T-helper 2 cell treated with Interferon-gamma antibody and Interleukin-4, amounts not matched to agents 100 ng/mL and 5 ng/mL, for 36 hours (primary cell): ENCODE results near the gene SERPINA4. TPM values are rescaled to one million over a fixed set of nuclear protein-coding genes. Genes with fewer than 3 reads are reported as not detected.

ENCODE experiments used
- intact Hi-C: fragments of 100-400 bp; cut with micrococcal nuclease; formaldehyde crosslinking; loops from one replicate; pipeline ENCODE4 v1.15.1; 2023
- total RNA-seq: library from RNA; stranded (reverse); gene quantifications from 2 replicates; pipeline ENCODE4 v1.2.3, GENCODE V29; 2022

SERPINA4 gene
- total RNA-seq, 1 donor from 2014 or later = not detected

DNA sequence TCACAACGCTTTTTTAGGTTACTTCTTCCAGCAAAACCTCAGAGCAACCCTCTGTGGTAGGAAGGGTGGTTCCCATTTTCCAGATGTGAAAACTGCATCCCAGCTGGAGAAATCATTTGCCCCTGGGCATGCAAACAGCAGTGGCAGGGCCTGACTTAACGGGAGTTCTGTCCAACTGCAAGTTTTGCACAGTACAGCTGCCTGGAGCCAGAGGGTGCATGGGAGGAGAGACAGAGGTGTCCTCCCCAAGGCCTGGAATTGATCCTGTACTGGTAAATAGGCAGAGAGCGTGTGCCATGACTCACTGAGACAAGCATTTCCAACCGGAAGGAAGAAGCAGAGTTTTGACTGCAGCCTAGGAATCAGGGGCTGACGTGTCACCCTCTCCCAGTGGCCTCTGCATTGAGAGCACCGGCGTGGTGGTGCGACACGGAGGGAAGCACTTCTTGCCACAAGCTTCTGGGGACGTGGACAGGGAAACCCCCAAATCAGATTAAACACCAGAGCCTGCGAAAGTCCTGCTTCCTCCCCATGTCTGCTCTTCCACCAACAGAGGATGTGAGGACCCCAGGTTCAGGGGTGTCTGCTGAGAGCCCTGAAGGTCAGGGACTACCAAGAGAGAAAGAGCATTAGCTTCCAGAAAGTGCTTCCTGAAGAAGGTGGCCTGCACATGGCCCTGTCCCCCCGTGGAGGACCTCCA, 19.0 kb upstream of the SERPINA4 start:
- intact Hi-C loops = loop anchor here (10.0 kb wide), 1 partner anchor 407 kb away; no protein-coding TSS in a partner anchor

DNA sequence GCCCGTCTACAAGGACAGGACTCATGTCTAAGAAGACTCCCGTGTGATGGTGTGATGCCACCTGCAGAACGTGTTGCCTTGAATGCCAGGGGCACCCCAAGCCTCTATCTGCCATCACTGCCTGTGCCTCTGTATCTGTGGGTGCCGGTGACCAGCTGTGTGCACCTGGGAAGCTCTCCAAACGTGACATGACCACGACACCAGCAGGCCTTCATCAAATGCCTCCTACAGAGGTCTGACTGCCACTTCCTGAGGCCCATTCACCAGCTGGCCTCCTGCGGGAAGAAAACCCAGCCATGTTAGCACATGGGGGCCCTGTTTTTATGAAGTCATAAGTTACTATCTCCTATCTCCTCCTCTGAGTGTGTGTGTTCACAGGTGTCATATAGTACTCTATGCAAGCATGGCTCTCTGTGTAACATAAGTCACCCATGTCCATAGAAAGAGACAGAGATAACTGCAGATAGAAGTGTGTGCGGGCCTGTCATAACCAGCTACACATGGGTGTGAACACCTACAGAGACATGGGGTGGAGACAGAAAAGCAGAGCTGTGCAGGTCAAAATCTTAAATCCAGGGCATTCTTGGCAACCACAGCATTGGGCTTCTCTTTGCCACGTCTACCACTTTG, 18.3 kb upstream of the SERPINA4 start:
- intact Hi-C loops = loop anchor here (10.0 kb wide), 1 partner anchor 408 kb away; no protein-coding TSS in a partner anchor

- intact Hi-C loops = loop anchor here (10.0 kb wide), 1 partner anchor 409 kb away; no protein-coding TSS in a partner anchor
Measured at GRCh38 chr14:94543449-94544124, 17.7 kb upstream of the SERPINA4 start.

DNA sequence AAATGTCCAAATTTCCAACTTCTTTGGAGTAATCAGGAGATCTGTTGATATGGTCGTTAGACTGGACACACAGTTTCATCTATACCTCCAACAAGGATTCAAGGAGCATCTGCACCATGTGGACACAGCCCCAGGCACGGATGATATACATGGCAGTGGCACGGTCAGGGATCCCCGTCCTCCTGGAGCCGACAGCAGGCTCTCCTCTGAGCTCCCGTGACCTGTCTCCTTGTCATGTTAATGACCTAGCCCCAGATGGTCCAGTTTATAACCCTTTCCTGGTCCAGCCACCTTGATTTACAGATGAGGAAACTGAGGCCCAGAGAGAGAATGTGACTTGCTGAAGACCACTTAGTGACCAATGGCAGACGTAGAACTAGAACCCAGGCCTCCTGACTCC, 16.5 kb upstream of the SERPINA4 start:
- intact Hi-C loops = loop anchor here (5.0 to 10.0 kb wide), 2 partner anchors 112 to 410 kb away; no protein-coding TSS in a partner anchor

GRCh38 chr14:94545131-94545841, 16.0 kb upstream of the SERPINA4 start:
- intact Hi-C loops = loop anchor here (5.0 to 10.0 kb wide), 2 partner anchors 113 to 410 kb away; no protein-coding TSS in a partner anchor

DNA sequence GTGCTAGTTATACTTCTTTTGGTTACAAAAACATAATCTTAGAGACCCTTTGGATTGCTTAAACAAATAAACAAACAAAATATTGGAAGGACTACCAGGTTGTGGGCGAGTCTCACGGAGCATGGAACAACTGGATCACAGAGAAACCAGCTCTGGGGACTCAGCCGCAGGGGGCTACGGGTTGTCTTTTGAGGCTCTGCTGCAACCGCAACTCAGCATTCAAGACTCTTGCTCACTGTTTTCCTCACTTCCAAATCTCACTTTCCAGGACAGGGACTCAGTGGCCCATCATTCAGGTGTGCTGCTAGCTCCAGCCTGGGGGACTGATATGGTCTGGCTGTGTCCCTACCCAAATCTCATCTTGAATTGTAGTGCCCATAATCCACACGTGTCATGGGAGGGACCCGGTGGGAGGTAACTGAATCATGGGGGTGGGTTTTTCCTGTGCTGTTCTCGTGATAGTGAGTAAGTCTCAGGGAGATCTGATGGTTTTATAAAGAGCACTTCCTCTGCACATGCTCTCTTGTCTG, 14.0 kb upstream of the SERPINA4 start:
- intact Hi-C loops = loop anchor here (5.0 to 10.0 kb wide), 2 partner anchors 115 to 412 kb away; no protein-coding TSS in a partner anchor

DNA sequence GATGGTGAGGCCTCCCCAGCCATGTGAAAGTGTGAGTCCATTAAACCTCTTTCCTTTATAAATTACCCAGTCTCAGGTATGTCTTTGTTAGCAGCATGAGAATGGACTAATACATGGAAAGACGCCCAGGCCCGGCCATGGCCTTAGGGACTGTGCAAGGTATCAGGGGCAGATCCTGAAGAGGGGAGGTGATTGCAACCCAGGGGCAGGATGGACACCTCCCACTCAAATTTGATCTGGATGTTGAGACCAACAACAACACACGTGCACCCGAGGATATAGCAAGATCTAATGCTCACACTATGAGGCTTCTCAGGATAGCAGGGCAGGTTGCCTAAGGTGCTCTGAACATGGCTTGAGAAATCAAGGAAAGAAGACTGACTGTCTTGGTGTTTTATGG, 13.5 kb upstream of the SERPINA4 start:
- intact Hi-C loops = loop anchor here (5.0 to 10.0 kb wide), 2 partner anchors 115 to 413 kb away; no protein-coding TSS in a partner anchor

DNA sequence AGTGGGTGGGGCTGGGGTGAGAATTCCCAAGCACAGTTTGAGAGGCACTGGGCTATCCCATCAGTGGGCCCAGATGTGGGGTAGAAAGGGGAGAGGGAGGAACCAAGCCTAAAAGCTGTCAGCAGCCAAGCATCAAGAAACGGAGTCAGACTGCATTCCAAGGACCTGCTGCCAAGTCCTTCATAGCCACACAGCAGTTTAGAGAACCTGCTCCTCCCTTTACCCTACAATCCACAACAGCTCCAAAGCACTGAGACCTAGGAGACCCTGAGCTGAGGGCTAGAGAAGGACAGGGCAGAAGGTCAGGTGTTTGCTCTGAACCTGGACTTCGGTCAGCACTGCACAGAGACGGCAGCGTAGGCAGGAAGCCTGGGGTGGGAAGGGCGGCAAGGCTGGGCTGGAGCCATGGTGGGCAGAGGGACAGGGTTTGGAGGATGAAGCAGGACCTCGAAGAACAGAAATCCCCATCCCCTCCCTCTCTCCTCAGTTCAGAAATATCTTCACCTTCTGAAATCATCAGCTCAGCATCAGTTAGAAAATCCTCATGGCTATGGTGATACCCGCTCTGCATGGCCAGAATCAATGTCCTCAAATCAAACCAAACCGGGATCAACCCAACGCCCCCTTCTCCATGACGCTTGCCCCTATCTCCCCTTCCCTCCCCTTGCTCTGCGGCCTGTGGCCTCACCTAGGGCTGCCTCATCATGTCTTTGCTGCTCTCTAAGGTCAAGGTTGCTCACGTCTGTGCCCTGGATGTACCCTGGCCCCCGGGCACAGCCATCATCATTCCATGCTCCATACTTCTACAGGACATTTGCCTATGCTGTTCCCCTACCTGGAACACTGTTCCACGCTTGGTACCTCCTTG, 12.9 kb upstream of the SERPINA4 start:
- intact Hi-C loops = loop anchor here (5.0 to 10.0 kb wide), 2 partner anchors 116 to 414 kb away; no protein-coding TSS in a partner anchor

GRCh38 chr14:94548999-94549985, 11.9 kb upstream of the SERPINA4 start:
- intact Hi-C loops = loop anchor here (5.0 to 10.0 kb wide), 2 partner anchors 117 to 414 kb away; no protein-coding TSS in a partner anchor

- intact Hi-C loops = no loop called here
Measured at GRCh38 chr14:94550041-94550440, 11.2 kb upstream of the SERPINA4 start.

GRCh38 chr14:94555991-94556390, 5.3 kb upstream of the SERPINA4 start:
- intact Hi-C loops = no loop called here

DNA sequence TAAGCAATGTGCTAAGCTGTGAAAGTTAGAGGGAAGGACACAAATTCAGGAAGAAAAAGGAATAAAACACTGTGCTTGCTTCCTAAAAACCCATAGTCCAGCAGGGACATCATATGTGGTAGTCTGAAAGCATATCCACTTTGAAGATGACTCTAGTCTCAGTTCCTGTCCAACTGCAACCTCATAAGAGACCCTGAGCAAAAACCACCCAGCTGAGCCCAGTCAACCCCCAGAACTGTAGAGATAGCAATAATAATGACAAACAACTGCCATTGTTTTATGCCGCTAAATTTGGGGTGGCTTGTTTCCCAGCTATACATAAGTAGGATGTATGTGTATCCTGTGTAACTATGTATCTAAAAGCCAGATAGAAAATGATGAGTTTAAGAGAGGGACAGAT, 3.9 kb upstream of the SERPINA4 start:
- intact Hi-C loops = no loop called here

- intact Hi-C loops = no loop called here
Measured at GRCh38 chr14:94558842-94559241, 2.4 kb upstream of the SERPINA4 start.

DNA sequence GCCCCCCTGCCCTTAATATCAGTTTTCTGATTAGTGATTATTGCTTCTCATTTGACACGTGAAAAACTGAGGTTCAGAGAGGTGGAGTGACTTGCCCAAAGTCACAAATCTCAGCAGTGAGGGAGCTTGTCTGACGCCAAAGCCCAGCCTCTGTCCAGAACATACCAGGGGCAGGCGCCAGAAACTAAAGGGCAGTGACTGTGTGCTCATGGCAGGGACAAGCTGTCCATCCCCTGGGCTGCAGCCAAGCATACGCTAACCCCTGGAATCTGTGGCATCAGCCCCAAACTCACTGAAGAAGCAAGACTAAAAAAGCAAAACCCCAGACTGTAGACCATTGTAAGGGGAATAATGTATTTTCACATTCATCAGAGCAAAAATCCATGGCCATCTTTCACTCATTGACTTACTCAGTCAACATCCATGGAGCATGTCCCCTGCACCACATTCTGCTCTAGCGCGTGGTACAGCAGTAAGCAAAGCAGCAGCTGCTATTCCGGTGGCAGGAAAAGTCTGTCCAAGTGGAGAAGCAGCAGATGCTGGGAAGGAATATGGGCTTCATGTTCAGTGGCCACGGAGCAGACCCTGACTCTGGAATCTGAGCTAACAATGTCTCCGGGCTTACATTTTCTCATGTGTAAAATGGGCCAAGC, 1.5 kb upstream of the SERPINA4 start:
- intact Hi-C loops = no loop called here

DNA sequence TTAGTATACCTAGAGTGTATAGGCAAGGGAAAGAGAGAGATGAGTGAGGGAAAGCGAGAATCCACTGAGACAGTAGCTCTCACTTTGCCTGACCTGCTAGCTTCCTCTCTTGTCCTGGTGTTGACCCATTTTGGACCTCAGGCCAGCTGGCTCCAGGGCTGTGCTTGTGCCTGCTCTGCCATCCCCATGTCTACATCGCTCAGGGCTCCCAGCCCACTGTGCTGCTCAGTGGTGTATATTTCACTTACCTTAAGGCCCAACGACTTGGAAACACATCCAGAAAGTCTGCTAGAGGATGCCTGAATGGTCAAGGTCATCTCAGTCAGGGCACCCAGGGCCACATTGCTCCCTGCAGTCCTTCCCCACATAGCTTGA, 964 bp upstream of the SERPINA4 start:
- intact Hi-C loops = no loop called here

DNA sequence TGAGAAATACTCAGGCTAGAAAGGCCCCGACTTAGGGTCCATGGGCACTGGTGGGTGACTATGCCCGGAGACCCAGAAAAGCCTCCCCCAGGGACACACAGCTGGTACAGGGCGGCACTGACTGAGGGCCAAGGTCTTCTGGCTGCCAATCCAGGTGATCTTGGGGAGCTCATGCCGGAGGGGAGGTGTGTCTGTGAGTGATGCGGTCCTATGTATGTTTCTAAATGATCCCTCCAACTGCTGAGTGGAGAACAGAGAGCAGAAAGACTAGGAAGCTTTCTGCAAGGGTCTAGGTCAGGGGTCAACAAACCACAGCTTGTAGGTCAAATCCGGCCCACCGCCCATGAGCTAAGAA, 391 bp downstream of the SERPINA4 start:
- intact Hi-C loops = no loop called here

GRCh38 chr14:94562022-94562421, 780 bp downstream of the SERPINA4 start:
- intact Hi-C loops = no loop called here
